ENCODE results near the gene CTIF.
A peak's percentile ranks its signal among the peaks of the same experiment; 100 is the strongest.

The CTIF gene

DNA sequence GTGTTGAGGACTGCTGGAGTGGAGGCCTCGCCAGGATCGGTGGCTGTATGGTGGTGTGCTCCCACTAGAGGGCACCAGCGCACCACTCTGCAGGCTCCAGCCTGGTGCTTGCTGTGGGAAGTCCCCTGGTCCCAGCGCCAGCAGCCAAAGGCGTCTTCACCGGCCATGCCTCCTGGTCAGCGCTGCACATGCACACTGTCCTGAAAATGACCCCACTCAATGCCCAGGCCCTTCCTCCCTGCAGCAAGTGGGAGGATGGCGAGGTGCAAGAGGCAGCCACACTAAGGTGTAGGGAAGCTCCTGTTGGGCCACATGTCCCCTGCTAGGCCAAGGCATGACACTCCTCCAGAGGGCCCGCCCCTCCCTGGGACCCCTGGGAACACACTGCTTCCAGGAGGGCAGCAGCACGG, 136.5 kb downstream of the CTIF start:
- no peaks in the 10 kb centered on the region for H3F3A ChIP-seq (ENCODE audit: insufficient read depth)
- no peaks in the 10 kb centered on the region for H3K9me3 ChIP-seq (ENCODE audit: insufficient read depth, low read length)
- no peaks in the 10 kb centered on the region for H3K27me3 ChIP-seq (ENCODE audit: low read length)
- no peaks in the 10 kb centered on the region for H3K9me2 ChIP-seq (replicated peaks; ENCODE audit: insufficient read depth, low read length)
- no peak overlapping the region for H2AFZ ChIP-seq (ENCODE audit: low read depth, low read length, severe bottlenecking)
- no peaks in the 10 kb centered on the region for H3K36me3 ChIP-seq (ENCODE audit: low read length)
- no peak overlapping the region for H3K9ac ChIP-seq (ENCODE audit: low read length)
- H3K4me2 ChIP-seq (ENCODE audit: low read depth, low read length, poor library complexity, severe bottlenecking) = no peak overlapping the region
- H3K27ac ChIP-seq (ENCODE audit: low read depth, low read length) = no peak overlapping the region
- H3K4me3 ChIP-seq (ENCODE audit: insufficient read depth, low read length, poor library complexity, severe bottlenecking) = no peak overlapping the region
- TF ChIP-seq, protein P1, sequence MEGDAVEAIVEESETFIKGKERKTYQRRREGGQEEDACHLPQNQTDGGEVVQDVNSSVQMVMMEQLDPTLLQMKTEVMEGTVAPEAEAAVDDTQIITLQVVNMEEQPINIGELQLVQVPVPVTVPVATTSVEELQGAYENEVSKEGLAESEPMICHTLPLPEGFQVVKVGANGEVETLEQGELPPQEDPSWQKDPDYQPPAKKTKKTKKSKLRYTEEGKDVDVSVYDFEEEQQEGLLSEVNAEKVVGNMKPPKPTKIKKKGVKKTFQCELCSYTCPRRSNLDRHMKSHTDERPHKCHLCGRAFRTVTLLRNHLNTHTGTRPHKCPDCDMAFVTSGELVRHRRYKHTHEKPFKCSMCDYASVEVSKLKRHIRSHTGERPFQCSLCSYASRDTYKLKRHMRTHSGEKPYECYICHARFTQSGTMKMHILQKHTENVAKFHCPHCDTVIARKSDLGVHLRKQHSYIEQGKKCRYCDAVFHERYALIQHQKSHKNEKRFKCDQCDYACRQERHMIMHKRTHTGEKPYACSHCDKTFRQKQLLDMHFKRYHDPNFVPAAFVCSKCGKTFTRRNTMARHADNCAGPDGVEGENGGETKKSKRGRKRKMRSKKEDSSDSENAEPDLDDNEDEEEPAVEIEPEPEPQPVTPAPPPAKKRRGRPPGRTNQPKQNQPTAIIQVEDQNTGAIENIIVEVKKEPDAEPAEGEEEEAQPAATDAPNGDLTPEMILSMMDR (IDR thresholded peaks at IDR 0.05; ENCODE audit: insufficient read depth, low read length, poor library complexity, severe bottlenecking) = peak; percentile 89
- TF ChIP-seq EZH2phosphoT487 (conservative IDR thresholded peaks at IDR 0.05; ENCODE audit: low read length) = no peak
- no peaks in the 10 kb centered on the region for H4K20me1 ChIP-seq (ENCODE audit: low read depth, low read length)
- no peaks in the 10 kb centered on the region for H3K79me2 ChIP-seq (ENCODE audit: insufficient read depth, low read length)

DNA sequence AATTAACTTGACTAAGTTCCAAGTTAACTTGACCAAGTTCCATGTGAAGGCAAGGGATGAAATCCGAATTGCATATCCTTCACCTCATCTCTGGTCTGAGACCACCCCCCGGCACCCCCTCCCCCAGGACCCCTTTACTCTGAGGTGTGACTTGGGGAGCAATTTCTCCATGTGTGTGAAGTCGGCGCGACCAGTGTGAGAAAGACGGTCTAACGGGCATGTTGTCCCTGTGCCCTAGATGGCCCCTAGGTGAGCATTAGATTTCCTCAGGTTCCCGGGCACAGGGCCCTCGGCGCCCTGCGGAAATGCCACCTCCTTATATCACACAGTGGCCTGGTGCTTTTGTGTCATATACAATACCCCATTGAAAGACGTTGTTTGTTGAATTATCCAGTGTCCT, 137.1 kb downstream of the CTIF start:
- no peaks in the 10 kb centered on the region for H3F3A ChIP-seq (ENCODE audit: insufficient read depth)
- no peak overlapping the region for H3K4me2 ChIP-seq (ENCODE audit: low read depth, low read length, poor library complexity, severe bottlenecking)
- H3K9me2 ChIP-seq (replicated peaks; ENCODE audit: insufficient read depth, low read length) = no peaks in the 10 kb centered on the region
- H3K27me3 ChIP-seq (ENCODE audit: low read length) = no peaks in the 10 kb centered on the region
- H3K9ac ChIP-seq (ENCODE audit: low read length) = no peak overlapping the region
- no peaks in the 10 kb centered on the region for H4K20me1 ChIP-seq (ENCODE audit: low read depth, low read length)
- H3K27ac ChIP-seq (ENCODE audit: low read depth, low read length) = no peak overlapping the region
- TF ChIP-seq, protein P1 (IDR thresholded peaks at IDR 0.05; ENCODE audit: insufficient read depth, low read length, poor library complexity, severe bottlenecking) = no peak
- no peak for TF ChIP-seq EZH2phosphoT487 (conservative IDR thresholded peaks at IDR 0.05; ENCODE audit: low read length)
- no peaks in the 10 kb centered on the region for H3K36me3 ChIP-seq (ENCODE audit: low read length)
- H3K79me2 ChIP-seq (ENCODE audit: insufficient read depth, low read length) = no peaks in the 10 kb centered on the region
- no peaks in the 10 kb centered on the region for H3K9me3 ChIP-seq (ENCODE audit: insufficient read depth, low read length)
- no peak overlapping the region for H3K4me3 ChIP-seq (ENCODE audit: insufficient read depth, low read length, poor library complexity, severe bottlenecking)
- H2AFZ ChIP-seq (ENCODE audit: low read depth, low read length, severe bottlenecking) = no peak overlapping the region

DNA sequence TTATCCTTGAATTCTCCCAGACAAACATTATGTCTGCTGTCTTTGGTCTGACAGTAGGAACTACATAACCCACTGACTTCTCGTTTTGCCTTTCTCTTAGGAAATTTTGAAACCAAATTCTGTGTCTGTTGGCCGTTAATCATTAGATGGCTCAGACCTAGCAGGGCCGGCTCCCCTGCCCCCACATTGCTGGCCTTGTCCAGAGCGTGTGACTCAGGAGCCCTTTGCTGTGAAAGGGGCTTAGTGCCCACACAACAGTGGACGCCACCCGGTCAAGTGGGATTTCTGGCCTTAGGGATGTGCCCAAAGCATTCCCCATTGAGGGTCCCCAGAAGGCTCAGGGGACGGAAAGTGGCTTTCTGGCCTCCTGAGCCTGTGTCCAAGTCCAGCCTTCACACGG, 137.5 kb downstream of the CTIF start:
- Histone ChIP-seq H3K4me3 (ENCODE audit: insufficient read depth, low read length, poor library complexity, severe bottlenecking) (no peak overlapping the region), H4K20me1 (ENCODE audit: low read depth, low read length) (no peaks in the 10 kb centered on the region), H2AFZ (ENCODE audit: low read depth, low read length, severe bottlenecking) (no peak overlapping the region), H3K27me3 (ENCODE audit: low read length) (no peaks in the 10 kb centered on the region), H3K79me2 (ENCODE audit: insufficient read depth, low read length) (no peaks in the 10 kb centered on the region), H3K9ac (ENCODE audit: low read length) (no peak overlapping the region), H3K9me2 (replicated peaks; ENCODE audit: insufficient read depth, low read length) (no peaks in the 10 kb centered on the region), H3K4me2 (ENCODE audit: low read depth, low read length, poor library complexity, severe bottlenecking) (no peak overlapping the region), H3K36me3 (ENCODE audit: low read length) (no peaks in the 10 kb centered on the region), H3F3A (ENCODE audit: insufficient read depth) (no peaks in the 10 kb centered on the region), H3K27ac (ENCODE audit: low read depth, low read length) (no peak overlapping the region), H3K9me3 (ENCODE audit: insufficient read depth, low read length) (no peaks in the 10 kb centered on the region)
- TF ChIP-seq EZH2phosphoT487 (conservative IDR thresholded peaks at IDR 0.05; ENCODE audit: low read length) = no peak
- TF ChIP-seq, protein P1 (IDR thresholded peaks at IDR 0.05; ENCODE audit: insufficient read depth, low read length, poor library complexity, severe bottlenecking) = no peak
